Stimulated activated CD4-positive, alpha-beta T cell treated with anti-CD3 and anti-CD28 coated beads, Interleukin-1b, Interleukin-23, amount 100 ng/mL, for 4 hours (primary cell): ENCODE data around the gene KCND1.

Source experiments
- DNase-seq, 2 donors: peaks; one replicate each; pipeline ENCODE4 v3.0.0-alpha.2; 2020; ENCODE audit warnings: low read depth in 2 of 2

Gene KCND1

GRCh38 chrX:48974574-48974973, 2.9 kb upstream of the KCND1 start:
- no peak for DNase-seq

- DNase-seq, result no peak
Measured at GRCh38 chrX:48974033-48974432, 2.4 kb upstream of the KCND1 start.

GRCh38 chrX:48972220-48973164, 848 bp upstream of the KCND1 start:
- DNase-seq, result no peak

- DNase-seq, result no peak
Measured at GRCh38 chrX:48969471-48969870, 2.2 kb downstream of the KCND1 start.

GRCh38 chrX:48968377-48968776, 3.3 kb downstream of the KCND1 start:
- no peak for DNase-seq

- DNase-seq, result no peak
Measured at GRCh38 chrX:48966796-48967579, 4.7 kb downstream of the KCND1 start.

- no peak for DNase-seq
Measured at GRCh38 chrX:48965959-48966358, 5.7 kb downstream of the KCND1 start.

- DNase-seq, result no peak
Measured at GRCh38 chrX:48961585-48962091, 10.0 kb downstream of the KCND1 start.

- DNase-seq, result no peak
Measured at GRCh38 chrX:48960291-48960690, 11.4 kb downstream of the KCND1 start.

GRCh38 chrX:48958635-48959094, 13.0 kb downstream of the KCND1 start:
- DNase-seq, result no peak

- DNase-seq, result peak; percentile 79 to 86
Measured at GRCh38 chrX:48957827-48958634, 13.6 kb downstream of the KCND1 start.

GRCh38 chrX:48957477-48957826, 14.2 kb downstream of the KCND1 start, which contains the start of gene OTUD5:
Gene OTUD5 (minus strand): TSS chrX:48957607. CDS start chrX:48957570, 37 bp downstream.
- DNase-seq, result peak; percentile 50 to 58

- DNase-seq, result peak; percentile 41 to 50
Measured at GRCh38 chrX:48956728-48957414, 14.8 kb downstream of the KCND1 start.

GRCh38 chrX:48948589-48948988, 23.1 kb downstream of the KCND1 start:
- DNase-seq, result no peak

- peak; percentile 31 to 39 for DNase-seq
Measured at GRCh38 chrX:48945517-48946348, 25.9 kb downstream of the KCND1 start.

- no peak for DNase-seq
Measured at GRCh38 chrX:48942895-48943294, 28.7 kb downstream of the KCND1 start.

GRCh38 chrX:48940404-48940955, 31.2 kb downstream of the KCND1 start:
- DNase-seq, result no peak

- no peak for DNase-seq
Measured at GRCh38 chrX:48939524-48940228, 32.0 kb downstream of the KCND1 start.
